ENCODE measurements around the gene EPN3.

The EPN3 gene

DNA sequence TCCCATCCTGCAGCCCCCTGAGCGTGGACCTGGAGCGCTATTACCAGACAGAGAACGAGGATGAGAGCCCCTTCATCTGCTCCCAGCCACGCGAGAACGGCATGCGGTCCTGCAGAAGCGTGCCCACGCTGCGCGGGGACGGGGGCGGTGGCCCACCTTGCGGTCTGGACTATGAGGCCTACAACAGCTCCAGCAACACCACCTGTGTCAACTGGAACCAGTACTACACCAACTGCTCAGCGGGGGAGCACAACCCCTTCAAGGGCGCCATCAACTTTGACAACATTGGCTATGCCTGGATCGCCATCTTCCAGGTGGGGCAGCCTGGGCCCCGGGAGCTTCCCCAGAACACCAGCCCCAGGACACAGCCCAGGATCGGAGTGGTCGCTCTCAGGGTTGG lies 40.0 kb downstream of the EPN3 start:
- no peak for DNase-seq

- no peak for DNase-seq
Observed at GRCh38 chr17:50573866-50574611, 41.5 kb downstream of the EPN3 start.

- no peak for DNase-seq
Observed at GRCh38 chr17:50575581-50576210, 43.2 kb downstream of the EPN3 start.

DNA sequence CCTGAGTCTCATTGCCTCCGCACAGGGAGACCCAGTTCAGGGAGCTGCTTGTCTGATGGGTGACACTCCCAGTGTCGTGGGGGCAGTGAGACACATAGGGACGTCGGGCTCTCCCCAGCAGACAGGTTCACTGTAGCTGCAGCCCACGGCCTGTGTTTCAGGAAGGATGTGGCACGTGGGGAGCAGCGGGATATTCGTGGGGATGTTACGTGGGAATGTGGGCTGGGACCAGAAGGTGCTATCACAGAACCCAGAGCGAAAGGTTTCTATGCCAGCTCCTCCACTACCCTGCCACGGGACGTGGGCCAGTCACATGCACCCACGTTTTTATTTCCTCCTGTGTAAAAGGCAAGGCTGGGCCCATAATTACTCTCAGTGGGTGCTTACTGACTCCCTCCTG lies 44.3 kb downstream of the EPN3 start:
- no peak for DNase-seq

DNA sequence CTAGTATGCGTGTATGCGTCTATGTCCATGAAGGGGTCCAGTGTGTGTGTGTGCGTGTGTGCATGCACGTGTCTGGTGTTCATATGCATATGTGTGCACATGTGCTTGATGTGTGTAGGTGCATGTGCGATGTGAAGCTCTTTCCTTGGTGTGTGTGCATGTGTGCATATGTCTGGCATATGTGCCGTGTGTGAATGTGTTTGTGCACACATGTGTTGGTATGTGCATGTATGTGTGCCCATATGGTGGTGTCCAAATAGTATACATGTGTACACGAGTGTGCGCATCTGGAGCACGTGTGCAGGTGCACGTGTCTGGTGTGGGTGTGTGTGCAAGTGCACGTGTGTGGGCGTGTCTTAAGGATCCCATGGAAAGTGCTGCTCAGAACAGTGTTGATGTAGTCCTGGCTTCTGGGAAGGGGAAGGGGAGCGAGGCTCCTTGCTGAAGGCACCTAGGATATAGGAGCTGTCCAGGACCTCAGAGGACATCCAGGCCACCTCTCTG lies 45.0 kb downstream of the EPN3 start:
- no peak for DNase-seq

GRCh38 chr17:50578173-50578572 lies 45.6 kb downstream of the EPN3 start:
- DNase-seq, result no peak

GRCh38 chr17:50579399-50579798 lies 46.9 kb downstream of the EPN3 start:
- no peak for DNase-seq

DNA sequence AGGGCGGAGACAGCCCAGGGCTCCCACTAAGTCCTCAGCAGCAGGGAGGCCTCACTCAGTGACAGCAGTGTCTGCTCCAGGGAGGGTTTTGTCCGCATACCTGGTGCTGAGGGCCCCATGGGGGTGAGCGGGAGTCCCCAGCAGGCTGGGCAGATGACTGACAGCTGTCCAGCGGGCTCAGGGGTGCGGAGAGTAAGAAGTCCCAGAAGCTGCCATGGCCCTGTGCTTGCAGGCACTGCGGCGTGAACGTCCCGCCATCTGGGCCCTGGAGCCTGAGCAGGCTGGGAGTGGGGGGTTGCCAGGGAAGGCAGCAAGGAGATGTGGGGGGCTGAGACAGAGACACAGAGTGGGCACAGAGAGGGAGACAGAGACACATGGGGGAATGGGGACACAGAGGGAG lies 48.1 kb downstream of the EPN3 start:
- no peak for DNase-seq

DNA sequence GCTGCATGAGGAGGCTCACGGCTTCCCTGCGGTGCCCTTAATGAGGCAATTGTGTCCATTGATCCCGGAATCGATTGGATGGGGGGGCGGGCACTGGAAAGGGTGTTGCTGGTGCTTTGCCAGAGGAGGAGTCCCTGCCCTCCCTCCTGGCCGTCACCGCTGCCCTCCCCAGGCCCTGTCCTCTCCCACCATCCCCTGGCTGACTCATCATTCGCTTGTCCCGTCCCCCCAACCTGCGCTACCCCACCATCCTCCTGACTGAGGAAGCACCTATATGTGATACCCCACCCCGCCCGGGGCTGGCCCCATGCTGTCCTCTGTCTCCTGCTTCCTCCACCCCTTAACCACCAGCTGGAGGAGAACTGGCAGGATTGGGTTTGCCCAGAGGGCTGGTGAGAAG lies 48.8 kb downstream of the EPN3 start:
- DNase-seq, result no peak

DNA sequence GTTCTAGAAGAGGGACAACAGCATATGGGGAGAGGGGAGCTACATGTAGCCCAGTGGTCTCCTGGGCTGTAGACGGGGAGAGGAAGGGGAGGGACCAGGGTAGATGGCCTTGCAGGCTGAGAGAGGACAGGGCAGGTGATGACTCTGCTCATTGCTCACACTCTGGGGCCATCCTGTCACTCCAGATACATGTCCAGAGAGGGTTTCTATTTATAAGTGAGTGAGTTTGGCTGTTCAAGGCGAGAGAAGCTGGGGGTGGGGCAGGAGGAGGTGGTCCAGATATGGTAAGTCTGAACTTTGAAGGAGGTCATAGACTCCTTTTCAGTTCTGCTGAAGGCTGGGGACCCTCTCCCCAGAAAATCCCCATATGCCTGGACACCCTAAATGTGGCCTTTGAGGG lies 50.2 kb downstream of the EPN3 start:
- DNase-seq, result no peak

- DNase-seq, result no peak
Observed at GRCh38 chr17:50583641-50584040, 51.1 kb downstream of the EPN3 start.

DNA sequence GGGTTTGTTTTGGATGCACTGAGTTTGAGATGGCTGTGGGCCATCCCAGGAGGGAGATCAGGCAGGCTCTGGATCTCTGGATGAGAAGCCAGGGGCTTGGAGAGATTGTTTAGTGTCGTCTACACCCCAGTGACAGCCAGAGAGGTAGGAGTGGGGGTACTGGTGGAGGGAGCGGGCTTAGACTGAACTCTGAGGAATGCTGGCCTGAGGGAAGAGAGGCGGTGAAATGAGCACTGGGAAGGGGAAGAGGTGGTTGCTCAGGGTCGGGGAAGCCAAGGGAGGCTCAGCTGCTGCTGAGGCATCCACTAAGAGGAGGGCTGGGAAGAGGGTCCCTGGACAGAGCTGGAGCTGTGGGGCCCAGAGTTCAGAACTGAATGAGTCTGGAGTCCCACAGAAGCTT lies 51.6 kb downstream of the EPN3 start:
- no peak for DNase-seq

- no peak for DNase-seq
Observed at GRCh38 chr17:50584749-50585148, 52.2 kb downstream of the EPN3 start.

DNA sequence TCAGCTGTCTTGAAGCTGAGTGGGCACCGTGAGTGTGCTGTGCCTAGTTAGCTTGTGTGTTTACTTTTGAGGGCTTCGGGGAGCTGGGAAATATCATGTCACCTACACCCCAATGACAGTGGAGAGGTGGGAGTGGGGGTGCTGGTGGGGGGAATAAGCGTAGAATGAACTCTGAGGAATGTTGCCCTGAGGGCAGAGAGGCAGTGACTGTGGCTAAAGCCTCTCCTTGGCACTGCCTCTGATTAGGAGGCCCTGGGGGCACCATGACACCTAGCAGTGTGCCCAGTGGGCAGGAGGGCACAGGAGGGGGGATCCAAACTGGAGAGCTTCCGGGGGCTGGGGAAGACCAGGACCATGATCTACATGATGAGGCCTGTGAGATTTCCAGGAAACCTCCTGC lies 52.8 kb downstream of the EPN3 start:
- DNase-seq, result no peak

DNA sequence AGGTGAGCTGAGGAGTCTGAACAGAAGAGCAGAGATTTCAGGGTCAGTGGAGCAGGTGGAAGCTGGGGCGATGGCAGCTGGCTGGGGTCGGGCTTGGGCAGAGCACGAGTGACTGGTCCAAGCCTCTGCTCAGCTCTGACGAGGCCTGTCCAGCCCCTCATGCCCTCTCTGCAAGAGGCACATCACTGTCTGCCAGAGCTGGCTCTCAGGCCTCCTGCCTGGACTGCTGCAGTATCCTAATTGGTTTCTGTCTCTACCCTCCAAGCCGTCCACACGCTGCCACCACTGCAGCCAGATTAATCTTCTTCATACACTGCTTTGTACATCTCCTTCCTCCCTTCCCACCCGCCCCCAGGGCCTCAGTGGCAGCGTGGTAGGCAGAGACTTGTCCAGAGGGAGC lies 53.4 kb downstream of the EPN3 start:
- no peak for DNase-seq

- DNase-seq, result no peak
Observed at GRCh38 chr17:50586421-50587247, 54.1 kb downstream of the EPN3 start.

GRCh38 chr17:50587571-50587970 lies 55.0 kb downstream of the EPN3 start:
- DNase-seq, result no peak

DNA sequence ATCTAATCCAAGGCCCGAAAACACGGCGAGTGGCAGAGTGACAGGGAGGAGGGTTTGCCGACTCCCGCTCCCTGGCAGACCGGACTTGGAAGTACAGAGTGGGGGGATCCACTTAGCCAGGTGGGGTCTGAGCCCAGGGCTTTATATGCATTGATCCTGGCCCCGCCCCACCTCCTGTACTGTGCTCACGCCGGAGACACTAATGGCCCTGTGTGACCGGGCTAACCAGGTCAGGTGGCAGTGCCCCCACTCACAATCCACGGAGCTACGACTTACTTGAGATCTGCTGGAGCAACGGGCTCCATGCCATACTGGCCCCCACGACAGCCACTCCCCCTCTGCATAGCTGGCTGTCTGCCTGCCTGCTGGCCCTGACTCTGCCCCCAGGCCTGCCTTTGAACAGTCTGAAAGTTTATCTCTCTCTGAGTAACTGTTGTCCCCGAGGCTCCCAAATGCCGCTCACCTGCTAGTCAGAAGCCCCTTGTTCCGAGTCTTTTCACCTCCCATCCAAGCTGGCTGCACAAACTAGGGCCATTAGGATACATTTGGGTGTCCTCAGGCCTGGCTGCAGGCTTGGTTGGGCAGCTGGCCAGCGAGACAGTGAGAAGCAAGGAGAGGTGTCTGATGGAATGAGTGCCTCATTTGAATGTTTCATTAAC lies 56.0 kb downstream of the EPN3 start:
- no peak for DNase-seq

DNA sequence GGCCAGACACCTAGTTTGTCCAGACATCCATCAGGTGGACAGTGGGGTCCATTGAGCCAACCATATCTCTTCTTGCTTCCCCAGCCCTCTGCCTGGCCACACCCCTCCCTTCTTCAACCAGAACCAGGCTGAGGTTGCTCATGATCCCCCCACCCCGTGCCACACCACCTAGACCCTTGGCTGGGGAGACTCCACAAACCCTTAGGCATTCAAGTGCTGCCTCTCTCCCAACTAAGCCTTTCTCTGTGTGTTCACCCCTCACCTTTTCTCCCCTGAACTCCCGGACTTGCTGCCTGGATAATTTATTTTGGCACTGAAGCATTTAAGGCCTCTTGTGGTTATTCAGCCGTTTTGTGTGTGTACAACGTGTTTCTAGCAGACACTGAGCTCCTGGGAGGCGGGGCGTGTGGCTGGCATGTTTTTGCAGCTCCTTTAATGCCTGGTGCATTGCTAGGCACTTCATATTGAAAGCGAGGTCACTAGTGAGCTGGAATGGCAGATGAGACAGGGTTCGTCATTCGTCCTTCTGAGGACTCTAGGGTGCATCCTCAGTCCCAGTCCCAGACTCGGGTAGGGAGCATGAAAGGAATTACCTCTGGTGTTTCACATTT lies 56.7 kb downstream of the EPN3 start:
- DNase-seq, result no peak

- no peak for DNase-seq
Observed at GRCh38 chr17:50590946-50591737, 58.6 kb downstream of the EPN3 start.

- DNase-seq, result no peak
Observed at GRCh38 chr17:50593321-50593720, 60.8 kb downstream of the EPN3 start.

All from CD4-positive, alpha-beta T cell treated with Interleukin-4 for 4 hours (primary cell).